HEK293T (cell line): ENCODE data around the gene BEGAIN.

Experiments used
- ARNT ChIP-seq: fragments of 450-650 bp; IDR thresholded peaks from 2 replicates; pipeline ENCODE4 v1.6.1; 2017; ENCODE audit warnings: mild to moderate bottlenecking
- BHLHE40 ChIP-seq: fragments of 450-650 bp; IDR thresholded peaks from 2 replicates; pipeline ENCODE4 v1.6.1; 2016; ENCODE audit warnings: mild to moderate bottlenecking, moderate library complexity, borderline replicate concordance
- ELF4 ChIP-seq: fragments of 450-650 bp; IDR thresholded peaks from 2 replicates; pipeline ENCODE4 v1.6.1; 2017; ENCODE audit warnings: antibody characterized with exemption
- FOXA1 ChIP-seq: fragments of 450-650 bp; IDR thresholded peaks from 2 replicates; pipeline ENCODE4 v1.6.1; 2016; ENCODE audit warnings: mild to moderate bottlenecking
- FOXM1 ChIP-seq: fragments of 450-650 bp; IDR thresholded peaks from 2 replicates; pipeline ENCODE4 v1.6.1; 2017; ENCODE audit warnings: mild to moderate bottlenecking, borderline replicate concordance
- L3MBTL2 ChIP-seq: fragments of 450-650 bp; conservative IDR thresholded peaks from 2 replicates; pipeline ENCODE4 v1.6.1; 2016; ENCODE audit warnings: mild to moderate bottlenecking
- LEF1 ChIP-seq: fragments of 450-650 bp; IDR thresholded peaks from 2 replicates; pipeline ENCODE4 v1.6.1; 2017; ENCODE audit warnings: mild to moderate bottlenecking, borderline replicate concordance
- NFRKB ChIP-seq: fragments of 450-650 bp; IDR thresholded peaks from 2 replicates; pipeline ENCODE4 v1.6.1; 2016; ENCODE audit warnings: mild to moderate bottlenecking, moderate library complexity
- SP1 ChIP-seq: fragments of 450-650 bp; IDR thresholded peaks from 2 replicates; pipeline ENCODE4 v1.6.1; 2017
- SUZ12 ChIP-seq: fragments of 450-650 bp; IDR thresholded peaks from 2 replicates; pipeline ENCODE4 v1.6.1; 2016; ENCODE audit warnings: mild to moderate bottlenecking
- TARDBP ChIP-seq: fragments of 450-650 bp; IDR thresholded peaks from 2 replicates; pipeline ENCODE4 v1.6.1; 2016
- ZNF384 ChIP-seq: fragments of 450-650 bp; IDR thresholded peaks from 2 replicates; pipeline ENCODE4 v1.6.1; 2016
- TF ChIP-seq, protein P1 (sequence below): fragments of 450-650 bp; IDR thresholded peaks from 2 replicates; pipeline ENCODE4 v1.6.1; 2016

DNA sequence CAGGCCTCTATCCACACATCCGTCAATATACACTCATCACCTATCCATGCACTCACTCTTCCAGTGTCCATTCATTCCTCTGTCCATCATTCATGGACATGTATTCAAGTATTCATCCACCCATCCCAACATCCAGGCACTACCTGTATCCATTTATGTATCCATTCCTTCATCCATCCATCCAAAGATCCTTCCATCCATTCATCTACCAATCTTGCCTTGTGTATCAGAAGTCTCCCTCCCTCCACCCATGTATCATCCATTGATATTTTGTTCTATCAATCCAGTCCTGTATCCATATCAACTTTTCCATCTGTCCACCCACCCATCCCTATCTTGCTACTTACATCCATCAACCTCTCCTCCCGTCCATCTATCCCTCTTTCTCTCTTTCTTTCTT is 4.0 kb downstream of the BEGAIN start:
- no peak for TF ChIP-seq TARDBP
- no peak for TF ChIP-seq FOXM1
- no peak for TF ChIP-seq LEF1
- TF ChIP-seq SP1 = no peak
- no peak for TF ChIP-seq FOXA1
- no peak for TF ChIP-seq SUZ12
- no peak for TF ChIP-seq BHLHE40
- TF ChIP-seq NFRKB = no peak
- TF ChIP-seq, protein P1, sequence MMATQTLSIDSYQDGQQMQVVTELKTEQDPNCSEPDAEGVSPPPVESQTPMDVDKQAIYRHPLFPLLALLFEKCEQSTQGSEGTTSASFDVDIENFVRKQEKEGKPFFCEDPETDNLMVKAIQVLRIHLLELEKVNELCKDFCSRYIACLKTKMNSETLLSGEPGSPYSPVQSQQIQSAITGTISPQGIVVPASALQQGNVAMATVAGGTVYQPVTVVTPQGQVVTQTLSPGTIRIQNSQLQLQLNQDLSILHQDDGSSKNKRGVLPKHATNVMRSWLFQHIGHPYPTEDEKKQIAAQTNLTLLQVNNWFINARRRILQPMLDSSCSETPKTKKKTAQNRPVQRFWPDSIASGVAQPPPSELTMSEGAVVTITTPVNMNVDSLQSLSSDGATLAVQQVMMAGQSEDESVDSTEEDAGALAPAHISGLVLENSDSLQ = no peak
- TF ChIP-seq ELF4 = no peak
- no peak for TF ChIP-seq L3MBTL2
- no peak for TF ChIP-seq ARNT
- no peak for TF ChIP-seq ZNF384
